ENCODE results near the gene RPL12.

The RPL12 gene

GRCh38 chr9:127450830-127451607, at the start of gene RPL12, which contains the start of gene LRSAM1:
TSS of gene RPL12 (minus strand) at chr9:127451406. CDS start at chr9:127451317, 89 bp downstream.
TSS of gene LRSAM1 (plus strand) at chr9:127451510. CDS start at chr9:127454528, 3,018 bp downstream.
- DNase-seq (ENCODE audit: low read depth in 2 of 2), result peak; percentile 95 to 96

GRCh38 chr9:127500862-127501261, 49.7 kb upstream of the RPL12 start:
- DNase-seq (ENCODE audit: low read depth in 2 of 2), result no peak

- no peak for DNase-seq (ENCODE audit: low read depth in 2 of 2)
These were observed 49.2 kb upstream of the RPL12 start for GRCh38 chr9:127500399-127500798.

GRCh38 chr9:127498298-127498697, 47.1 kb upstream of the RPL12 start:
- no peak for DNase-seq (ENCODE audit: low read depth in 2 of 2)

GRCh38 chr9:127497656-127498290, 46.6 kb upstream of the RPL12 start:
- no peak for DNase-seq (ENCODE audit: low read depth in 2 of 2)

- no peak for DNase-seq (ENCODE audit: low read depth in 2 of 2)
These were observed 45.8 kb upstream of the RPL12 start for GRCh38 chr9:127496974-127497373.

- DNase-seq (ENCODE audit: low read depth in 2 of 2), result no peak
These were observed 44.8 kb upstream of the RPL12 start for GRCh38 chr9:127495884-127496555.

- no peak for DNase-seq (ENCODE audit: low read depth in 2 of 2)
These were observed 43.1 kb upstream of the RPL12 start for GRCh38 chr9:127494304-127494702.

GRCh38 chr9:127493592-127494303, 42.5 kb upstream of the RPL12 start:
- no peak for DNase-seq (ENCODE audit: low read depth in 2 of 2)

- DNase-seq (ENCODE audit: low read depth in 2 of 2), result no peak
These were observed 41.4 kb upstream of the RPL12 start for GRCh38 chr9:127492616-127493015.

- DNase-seq (ENCODE audit: low read depth in 2 of 2), result no peak
These were observed 40.3 kb upstream of the RPL12 start for GRCh38 chr9:127491516-127491915.

GRCh38 chr9:127490535-127491230, 39.5 kb upstream of the RPL12 start:
- no peak for DNase-seq (ENCODE audit: low read depth in 2 of 2)

GRCh38 chr9:127489471-127490115, 38.4 kb upstream of the RPL12 start:
- DNase-seq (ENCODE audit: low read depth in 2 of 2), result no peak

- no peak for DNase-seq (ENCODE audit: low read depth in 2 of 2)
These were observed 37.7 kb upstream of the RPL12 start for GRCh38 chr9:127488946-127489345.

GRCh38 chr9:127485995-127486394, 34.8 kb upstream of the RPL12 start:
- DNase-seq (ENCODE audit: low read depth in 2 of 2), result no peak

GRCh38 chr9:127482662-127483061, 31.5 kb upstream of the RPL12 start:
- no peak for DNase-seq (ENCODE audit: low read depth in 2 of 2)

- no peak for DNase-seq (ENCODE audit: low read depth in 2 of 2)
These were observed 28.4 kb upstream of the RPL12 start for GRCh38 chr9:127479507-127480081.

GRCh38 chr9:127474592-127474991, 23.4 kb upstream of the RPL12 start:
- no peak for DNase-seq (ENCODE audit: low read depth in 2 of 2)

GRCh38 chr9:127473932-127474331, 22.7 kb upstream of the RPL12 start:
- no peak for DNase-seq (ENCODE audit: low read depth in 2 of 2)

GRCh38 chr9:127473501-127473900, 22.3 kb upstream of the RPL12 start:
- DNase-seq (ENCODE audit: low read depth in 2 of 2), result no peak

GRCh38 chr9:127470662-127471061, 19.5 kb upstream of the RPL12 start:
- DNase-seq (ENCODE audit: low read depth in 2 of 2), result no peak

Measured in stimulated activated CD8-positive, alpha-beta memory T cell treated with anti-CD3 and anti-CD28 coated beads, Interleukin-2, amount 100 ng/mL, for 48 hours (primary cell).